ENCODE measurements around the gene TRIM61. TPM values are rescaled to one million over a fixed set of nuclear protein-coding genes. Genes with fewer than 3 reads are reported as not detected.
"Not testable (repeated sequence)": the region's sequence is repeated elsewhere in the genome, so short reads cannot be mapped to it uniquely, and the experiment has no call there.

Gene TRIM61
- total and polyA plus RNA-seq, 4 donors, result 0.98 to 1.8 (median 1.3) TPM

GRCh38 chr4:164931551-164932324, 45.7 kb downstream of the TRIM61 start:
- no peaks in the 10 kb centered on the region for H3K36me3 ChIP-seq (ENCODE audit: control insufficient read depth in 4 of 4, insufficient read depth in 4 of 4, low read length in 4 of 4)
- no peak overlapping the region for H3K27ac ChIP-seq (ENCODE audit: low read depth in 1 of 2, low read length in 1 of 2)
- H3K9ac ChIP-seq (ENCODE audit: insufficient read depth in 1 of 2, low read length in 2 of 2), result no peak overlapping the region
- H3K9me3 ChIP-seq (ENCODE audit: control insufficient read depth in 4 of 4, insufficient read depth in 3 of 4, low read length in 3 of 4), result peaks cover 0 to 5% (median 0%) of the 10 kb centered on the region in 4 donors
- ATAC-seq (ENCODE audit: insufficient read depth, low FRiP score) (no peak), DNase-seq (no peak)
- no peaks in the 10 kb centered on the region for H3K27me3 ChIP-seq (ENCODE audit: control insufficient read depth in 3 of 3, insufficient read depth in 3 of 3, low read length in 2 of 3)
- no peaks in the 10 kb centered on the region for H3K4me1 ChIP-seq (ENCODE audit: control insufficient read depth in 5 of 5, insufficient read depth in 5 of 5, low read length in 5 of 5)
- no peak for TF ChIP-seq CTCF (IDR thresholded peaks at IDR 0.05; ENCODE audit: control extremely low read depth, extremely low read depth)
- no peak overlapping the region for H3K4me3 ChIP-seq
- WGBS, 2 donors, result 84 to 89% methylated on average over 5 of the region's 5 CpGs

- no peak overlapping the region for H3K4me3 ChIP-seq
- ATAC-seq (ENCODE audit: insufficient read depth, low FRiP score) (no peak), DNase-seq (no peak)
- no peaks in the 10 kb centered on the region for H3K36me3 ChIP-seq (ENCODE audit: control insufficient read depth in 4 of 4, insufficient read depth in 4 of 4, low read length in 4 of 4)
- peaks cover 0 to 5% (median 0%) of the 10 kb centered on the region in 4 donors for H3K9me3 ChIP-seq (ENCODE audit: control insufficient read depth in 4 of 4, insufficient read depth in 3 of 4, low read length in 3 of 4)
- no peak for TF ChIP-seq CTCF (IDR thresholded peaks at IDR 0.05; ENCODE audit: control extremely low read depth, extremely low read depth)
- H3K27ac ChIP-seq (ENCODE audit: low read depth in 1 of 2, low read length in 1 of 2), result no peak overlapping the region
- H3K9ac ChIP-seq (ENCODE audit: insufficient read depth in 1 of 2, low read length in 2 of 2), result no peak overlapping the region
- no peaks in the 10 kb centered on the region for H3K4me1 ChIP-seq (ENCODE audit: control insufficient read depth in 5 of 5, insufficient read depth in 5 of 5, low read length in 5 of 5)
- H3K27me3 ChIP-seq (ENCODE audit: control insufficient read depth in 3 of 3, insufficient read depth in 3 of 3, low read length in 2 of 3), result no peaks in the 10 kb centered on the region
- WGBS, 2 donors, result 92 to 93% methylated on average over 5 of the region's 5 CpGs
These were observed 46.8 kb downstream of the TRIM61 start for GRCh38 chr4:164930647-164931046.

GRCh38 chr4:164927101-164927500, 50.4 kb downstream of the TRIM61 start:
- not testable (repeated sequence) for H3K9ac ChIP-seq (ENCODE audit: insufficient read depth in 1 of 2, low read length in 2 of 2); H3K4me3 ChIP-seq; H3K4me1 ChIP-seq (ENCODE audit: control insufficient read depth in 5 of 5, insufficient read depth in 5 of 5, low read length in 5 of 5); H3K36me3 ChIP-seq (ENCODE audit: control insufficient read depth in 4 of 4, insufficient read depth in 4 of 4, low read length in 4 of 4); H3K27ac ChIP-seq (ENCODE audit: low read depth in 1 of 2, low read length in 1 of 2); ATAC-seq (ENCODE audit: insufficient read depth, low FRiP score); H3K27me3 ChIP-seq (ENCODE audit: control insufficient read depth in 3 of 3, insufficient read depth in 3 of 3, low read length in 2 of 3); H3K9me3 ChIP-seq (ENCODE audit: control insufficient read depth in 4 of 4, insufficient read depth in 3 of 4, low read length in 3 of 4); DNase-seq
- WGBS, 2 donors, result 74 to 86% methylated on average over 2 of the region's 2 CpGs

- Histone ChIP-seq H3K27ac (ENCODE audit: low read depth in 1 of 2, low read length in 1 of 2) (no peak overlapping the region), H3K4me3 (no peak overlapping the region), H3K36me3 (ENCODE audit: control insufficient read depth in 4 of 4, insufficient read depth in 4 of 4, low read length in 4 of 4) (no peaks in the 10 kb centered on the region), H3K27me3 (ENCODE audit: control insufficient read depth in 3 of 3, insufficient read depth in 3 of 3, low read length in 2 of 3) (no peaks in the 10 kb centered on the region), H3K9me3 (ENCODE audit: control insufficient read depth in 4 of 4, insufficient read depth in 3 of 4, low read length in 3 of 4) (no peaks in the 10 kb centered on the region), H3K4me1 (ENCODE audit: control insufficient read depth in 5 of 5, insufficient read depth in 5 of 5, low read length in 5 of 5) (no peaks in the 10 kb centered on the region), H3K9ac (ENCODE audit: insufficient read depth in 1 of 2, low read length in 2 of 2) (no peak overlapping the region)
- ATAC-seq (ENCODE audit: insufficient read depth, low FRiP score), result no peak
- 72 to 80% methylated on average over 2 of the region's 2 CpGs for WGBS, 2 donors
- DNase-seq, result no peak
- no peak for TF ChIP-seq CTCF (IDR thresholded peaks at IDR 0.05; ENCODE audit: control extremely low read depth, extremely low read depth)
These were observed 51.2 kb downstream of the TRIM61 start for GRCh38 chr4:164926301-164926700.
